GM18502 (cell line): ENCODE measurements around the gene TGFB1.
"Not testable (repeated sequence)": the region's sequence is repeated elsewhere in the genome, so short reads cannot be mapped to it uniquely, and the experiment has no call there.

ENCODE experiments used
- ATAC-seq: cut with Tn5 transposase; IDR thresholded peaks from one replicate; pipeline ENCODE4 v1.9.1; 2021; ENCODE audit warnings: mild to moderate bottlenecking; ENCODE audit not compliant: unreplicated experiment, poor library complexity

TGFB1 gene

GRCh38 chr19:41305927-41306793 lies 47.6 kb downstream of the TGFB1 start:
- no peak for ATAC-seq

- ATAC-seq = no peak
Measured at GRCh38 chr19:41304706-41305483, 48.8 kb downstream of the TGFB1 start.

GRCh38 chr19:41303954-41304353 lies 49.8 kb downstream of the TGFB1 start:
- no peak for ATAC-seq

DNA sequence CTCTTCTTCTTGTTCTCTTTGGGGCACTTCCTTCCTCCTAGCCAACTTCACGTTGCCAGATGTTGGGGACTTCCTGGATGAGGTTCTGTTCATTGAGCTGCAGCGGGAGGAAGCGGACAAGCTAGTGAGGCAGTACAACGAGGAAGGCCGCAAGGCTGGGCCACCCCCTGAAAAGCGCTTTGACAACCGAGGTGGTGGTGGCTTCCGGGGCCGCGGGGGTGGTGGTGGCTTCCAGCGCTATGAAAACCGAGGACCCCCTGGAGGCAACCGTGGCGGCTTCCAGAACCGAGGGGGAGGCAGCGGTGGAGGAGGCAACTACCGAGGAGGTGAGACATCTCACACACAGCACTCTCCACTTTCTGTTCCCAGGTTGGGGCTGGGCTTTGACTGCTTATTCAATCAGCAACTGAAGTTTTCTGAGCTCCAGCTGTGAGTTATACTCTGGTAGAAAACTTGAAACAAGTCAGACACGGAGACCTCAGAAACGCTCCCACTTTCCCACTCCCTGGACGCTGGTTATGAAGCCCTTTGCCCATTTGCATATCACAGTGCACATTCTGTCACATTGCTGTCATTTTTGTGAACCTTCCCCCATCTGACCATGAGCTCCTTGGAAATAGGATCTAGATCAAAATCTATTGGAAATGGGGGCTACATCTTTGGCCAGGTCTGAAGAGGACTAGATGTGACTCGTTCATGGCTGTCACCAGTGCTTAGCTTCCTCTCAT lies 50.9 kb downstream of the TGFB1 start:
- peak; percentile 33 for ATAC-seq

DNA sequence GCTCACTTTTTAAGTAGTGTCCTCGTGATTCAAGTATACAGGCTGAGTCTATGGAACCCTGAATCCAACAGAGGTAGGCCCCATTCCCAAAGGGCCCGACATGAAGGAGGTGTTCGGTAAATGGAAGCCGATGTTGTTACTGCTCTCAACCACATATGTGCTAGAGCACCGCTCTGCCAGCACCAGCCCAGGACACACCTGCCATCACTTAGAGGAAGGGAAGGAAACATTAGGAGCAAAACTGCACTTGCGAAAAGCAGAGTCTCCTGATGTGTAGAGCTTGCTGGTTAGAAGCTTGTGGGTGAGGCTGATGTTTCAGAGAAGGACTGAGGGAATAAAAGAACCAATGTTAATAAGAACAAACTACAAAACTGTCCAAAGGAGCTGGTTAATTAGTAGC lies 53.2 kb downstream of the TGFB1 start:
- no peak for ATAC-seq

DNA sequence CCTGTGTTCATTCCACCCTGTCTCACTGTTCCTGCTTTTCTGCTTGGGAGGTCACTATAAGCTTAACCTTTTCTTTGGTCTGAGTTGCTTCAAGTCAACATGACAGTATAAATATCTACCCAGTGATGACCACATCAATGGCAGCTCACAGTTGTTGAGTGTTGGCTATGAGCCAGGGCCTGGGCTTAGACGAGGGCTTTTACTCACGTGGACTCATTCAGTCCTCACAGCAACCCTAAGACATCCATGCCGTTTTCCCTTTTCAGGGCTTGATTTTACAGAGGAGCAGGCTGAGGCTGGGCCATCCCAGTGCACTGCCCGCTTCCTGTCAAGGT lies 54.0 kb downstream of the TGFB1 start:
- ATAC-seq = no peak

GRCh38 chr19:41299046-41299754 lies 54.5 kb downstream of the TGFB1 start:
- ATAC-seq = no peak

DNA sequence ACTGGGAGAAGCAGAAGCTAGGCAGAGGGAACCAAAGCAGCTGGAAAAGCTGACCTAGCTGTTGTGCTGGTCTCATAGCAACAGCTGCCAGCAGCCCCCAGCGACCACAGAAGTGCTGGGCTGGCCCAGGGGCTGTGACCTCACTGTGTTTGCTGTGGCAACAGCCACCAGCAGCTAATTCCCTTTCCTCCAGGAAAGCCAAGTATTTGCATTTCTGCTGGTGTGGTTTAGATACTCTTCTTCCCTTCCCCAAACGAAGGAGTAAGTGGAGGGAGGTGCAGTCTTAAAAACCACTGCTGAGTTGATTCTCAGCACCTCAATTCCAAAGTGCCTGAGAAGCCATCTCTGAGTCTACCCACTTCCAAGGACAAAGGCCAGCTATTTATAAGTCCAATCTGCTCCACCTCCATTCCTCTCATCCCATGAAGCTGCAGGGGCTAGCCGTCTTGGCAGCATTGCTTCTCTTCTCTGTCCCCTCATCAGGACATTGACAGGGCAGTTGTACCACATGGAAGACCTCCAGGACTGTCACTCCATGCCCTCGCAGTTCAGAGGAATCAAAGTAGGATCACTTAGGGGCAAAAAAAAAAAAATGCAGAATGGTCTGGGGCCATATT lies 55.3 kb downstream of the TGFB1 start:
- ATAC-seq = peak; percentile 31

GRCh38 chr19:41297628-41298347 lies 55.9 kb downstream of the TGFB1 start:
- peak; percentile 72 for ATAC-seq

DNA sequence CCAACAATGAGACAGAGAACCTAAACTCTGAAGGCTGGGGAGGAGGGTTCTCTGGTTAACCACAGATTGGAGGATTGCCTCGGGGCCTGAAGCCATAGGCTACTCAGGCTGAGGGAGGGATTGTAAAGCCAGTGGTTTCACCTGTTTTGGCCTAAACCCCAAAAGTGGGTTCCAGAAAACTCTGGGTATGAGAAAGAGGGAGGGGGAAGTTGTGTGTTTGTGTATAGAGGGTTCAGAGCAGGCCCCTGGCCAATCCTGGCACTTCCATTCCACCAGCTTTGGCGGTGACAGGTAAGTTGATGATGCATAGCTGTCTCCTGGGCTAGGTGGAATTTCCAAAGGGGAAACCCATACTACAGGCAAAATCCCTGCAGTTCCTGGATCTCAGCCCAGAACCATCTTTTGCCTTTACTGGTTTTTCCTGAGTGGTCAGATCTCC lies 57.3 kb downstream of the TGFB1 start:
- ATAC-seq = no peak

DNA sequence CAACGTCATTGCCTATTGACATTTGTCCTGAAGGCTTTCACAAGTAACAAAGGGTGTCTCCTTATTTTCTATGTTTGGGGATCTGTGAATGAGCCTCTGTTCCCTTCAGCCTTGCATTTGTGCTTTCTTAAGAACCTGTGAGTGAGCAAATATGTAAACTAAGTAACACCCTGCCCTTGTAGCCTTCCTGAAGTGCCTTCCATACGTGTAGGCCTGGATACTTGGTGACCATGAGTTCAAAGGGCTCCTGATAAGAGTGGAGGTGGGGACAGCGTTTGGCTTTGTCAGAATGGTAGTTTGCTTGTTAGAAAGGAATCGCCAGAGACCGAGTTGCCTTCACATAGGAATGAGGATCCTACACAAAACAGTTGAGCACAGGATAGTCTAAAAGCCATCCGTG lies 58.2 kb downstream of the TGFB1 start:
- ATAC-seq = no peak

DNA sequence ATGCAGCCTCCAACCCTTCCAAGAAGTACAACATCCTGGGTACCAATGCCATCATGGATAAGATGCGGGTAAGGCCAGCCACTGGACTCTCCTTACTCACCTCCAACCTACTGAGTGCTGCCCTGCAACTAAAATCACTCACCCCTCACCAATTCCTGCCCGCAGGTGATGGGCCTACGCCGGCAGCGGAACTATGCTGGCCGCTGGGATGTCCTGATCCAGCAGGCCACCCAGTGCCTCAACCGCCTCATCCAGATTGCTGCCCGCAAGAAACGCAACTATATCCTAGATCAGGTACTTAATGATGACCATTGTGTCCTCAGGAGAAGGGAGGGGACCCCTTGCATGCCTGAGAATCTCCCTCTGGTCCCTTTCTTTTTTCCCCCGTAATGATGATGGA lies 59.3 kb downstream of the TGFB1 start:
- no peak for ATAC-seq

- ATAC-seq = not testable (repeated sequence)
Measured at GRCh38 chr19:41289814-41290213, 63.9 kb downstream of the TGFB1 start.

DNA sequence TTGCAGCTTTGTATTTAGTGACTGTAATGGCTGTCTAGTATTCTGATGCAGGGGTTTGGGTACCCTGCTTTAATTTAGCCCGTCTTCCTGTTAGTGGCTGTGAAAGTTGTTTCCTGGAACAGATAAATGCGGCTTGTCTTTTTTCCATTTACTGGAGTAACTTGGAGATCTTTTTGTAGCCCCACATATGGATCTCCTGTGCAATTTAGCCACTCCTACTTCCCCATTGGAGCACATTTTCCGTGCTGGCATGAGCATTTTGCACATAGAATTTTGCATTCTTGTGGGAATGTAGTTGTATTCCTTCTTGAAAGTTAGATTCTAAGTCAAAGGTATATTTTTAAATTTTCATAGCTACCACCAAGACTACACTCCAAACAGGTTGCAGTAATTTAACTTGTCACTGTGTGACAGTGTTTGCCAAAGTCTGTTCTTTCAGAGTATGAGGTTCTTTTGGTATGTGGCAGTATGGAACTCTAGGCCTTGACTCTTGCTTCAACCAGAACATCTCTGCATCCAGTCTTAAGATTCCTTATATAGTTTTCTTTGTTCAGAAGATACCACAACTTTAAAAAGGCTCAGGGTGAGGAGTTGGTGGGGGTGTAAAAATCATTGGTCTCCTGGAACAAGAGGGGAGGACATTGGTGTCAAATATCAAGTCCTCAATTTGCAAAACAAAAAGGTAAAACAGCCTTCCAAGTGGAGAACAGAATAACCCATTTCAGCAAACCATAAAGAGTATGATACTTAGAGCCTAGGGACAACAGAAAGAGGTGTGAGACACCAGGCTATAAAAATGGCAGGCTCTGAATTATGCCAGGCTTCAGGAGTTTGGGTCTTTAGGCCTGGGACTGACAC lies 64.8 kb downstream of the TGFB1 start:
- no peak for ATAC-seq
